ENCODE results near the gene WNT9B. TPM values are rescaled to one million over a fixed set of nuclear protein-coding genes. Genes with fewer than 3 reads are reported as not detected.

The WNT9B gene
- total RNA-seq, 4 donors from 2014 or later: 0.27 to 0.59 TPM; not detected in 2

DNA sequence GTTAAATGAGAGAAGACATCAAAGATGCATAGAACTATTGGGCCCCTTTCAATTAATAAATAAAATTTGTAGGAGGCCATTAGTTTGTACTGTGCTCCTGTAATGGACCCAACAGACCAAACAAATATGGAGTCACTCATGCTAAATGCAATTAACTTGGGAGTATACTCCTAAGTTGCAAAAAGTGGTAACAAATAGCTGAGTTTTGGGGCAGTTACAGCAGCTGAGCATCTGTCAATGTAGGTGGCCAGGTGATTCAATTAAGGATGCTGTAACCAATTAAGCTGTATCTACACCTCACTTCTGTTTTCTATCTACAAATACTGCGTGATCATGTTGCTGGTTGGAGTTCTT is 34.9 kb downstream of the WNT9B start:
- Histone ChIP-seq H3K4me1 (no peaks in the 10 kb centered on the region), H3K9me3 (no peaks in the 10 kb centered on the region), H3K36me3 (no peaks in the 10 kb centered on the region), H3K27ac (no peak overlapping the region), H3K27me3 (no peaks in the 10 kb centered on the region), H3K4me3 (no peak overlapping the region)
- DNase-seq: no peak
- TF ChIP-seq POLR2A (IDR thresholded peaks at IDR 0.05): no peak
- TF ChIP-seq, protein P1, sequence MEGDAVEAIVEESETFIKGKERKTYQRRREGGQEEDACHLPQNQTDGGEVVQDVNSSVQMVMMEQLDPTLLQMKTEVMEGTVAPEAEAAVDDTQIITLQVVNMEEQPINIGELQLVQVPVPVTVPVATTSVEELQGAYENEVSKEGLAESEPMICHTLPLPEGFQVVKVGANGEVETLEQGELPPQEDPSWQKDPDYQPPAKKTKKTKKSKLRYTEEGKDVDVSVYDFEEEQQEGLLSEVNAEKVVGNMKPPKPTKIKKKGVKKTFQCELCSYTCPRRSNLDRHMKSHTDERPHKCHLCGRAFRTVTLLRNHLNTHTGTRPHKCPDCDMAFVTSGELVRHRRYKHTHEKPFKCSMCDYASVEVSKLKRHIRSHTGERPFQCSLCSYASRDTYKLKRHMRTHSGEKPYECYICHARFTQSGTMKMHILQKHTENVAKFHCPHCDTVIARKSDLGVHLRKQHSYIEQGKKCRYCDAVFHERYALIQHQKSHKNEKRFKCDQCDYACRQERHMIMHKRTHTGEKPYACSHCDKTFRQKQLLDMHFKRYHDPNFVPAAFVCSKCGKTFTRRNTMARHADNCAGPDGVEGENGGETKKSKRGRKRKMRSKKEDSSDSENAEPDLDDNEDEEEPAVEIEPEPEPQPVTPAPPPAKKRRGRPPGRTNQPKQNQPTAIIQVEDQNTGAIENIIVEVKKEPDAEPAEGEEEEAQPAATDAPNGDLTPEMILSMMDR (IDR thresholded peaks at IDR 0.05): no peak
- intact Hi-C loops (cut with DNase I; ENCODE audit: low total_unique reads): no loop called here

DNA sequence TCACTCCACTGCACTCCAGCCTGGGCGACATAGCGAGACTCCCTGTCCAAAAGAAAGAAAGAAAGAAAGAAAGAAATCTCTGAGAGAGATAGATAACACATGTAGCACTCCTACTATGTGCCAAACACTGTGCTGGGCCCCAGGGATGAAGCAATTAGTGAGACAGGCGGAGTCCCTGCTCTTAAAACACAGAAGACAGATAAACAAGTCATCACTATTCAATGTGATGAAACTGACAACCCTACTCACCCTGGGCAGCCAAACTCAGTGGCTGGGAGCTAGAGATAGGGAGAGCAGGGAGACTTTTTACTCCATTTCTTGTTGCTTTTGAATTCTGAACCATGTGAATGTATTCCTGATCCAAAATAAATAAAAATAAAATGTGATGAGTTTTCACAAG is 36.3 kb downstream of the WNT9B start:
- DNase-seq: no peak
- H3K4me3 ChIP-seq: no peak overlapping the region
- no peaks in the 10 kb centered on the region for H3K9me3 ChIP-seq
- intact Hi-C loops (cut with DNase I; ENCODE audit: low total_unique reads): no loop called here
- no peaks in the 10 kb centered on the region for H3K4me1 ChIP-seq
- H3K27ac ChIP-seq: no peak overlapping the region
- H3K36me3 ChIP-seq: no peaks in the 10 kb centered on the region
- no peaks in the 10 kb centered on the region for H3K27me3 ChIP-seq
- no peak for TF ChIP-seq POLR2A (IDR thresholded peaks at IDR 0.05)
- TF ChIP-seq, protein P1 (IDR thresholded peaks at IDR 0.05): no peak

DNA sequence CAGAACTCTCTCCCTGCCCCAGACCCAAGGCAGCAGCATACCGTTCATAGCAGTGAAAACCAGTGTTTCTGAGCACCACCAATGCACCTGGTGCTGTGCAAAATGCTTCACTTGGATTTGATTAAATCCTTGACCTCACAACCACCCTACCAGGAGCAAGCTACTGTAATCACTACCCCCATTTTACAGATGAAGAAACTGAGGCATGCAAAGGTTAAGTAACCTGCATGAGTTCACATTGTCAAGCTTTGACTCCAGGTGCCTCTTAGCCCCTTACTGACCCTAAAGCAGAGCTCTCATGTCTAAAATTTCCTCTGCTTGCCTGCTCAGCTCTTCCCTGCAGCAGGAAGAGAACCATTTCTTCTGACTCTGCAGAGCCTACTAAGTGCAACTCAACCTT is 37.3 kb downstream of the WNT9B start:
- H3K27ac ChIP-seq: no peak overlapping the region
- intact Hi-C loops (cut with DNase I; ENCODE audit: low total_unique reads): no loop called here
- DNase-seq: no peak
- H3K4me3 ChIP-seq: no peak overlapping the region
- H3K27me3 ChIP-seq: no peaks in the 10 kb centered on the region
- no peaks in the 10 kb centered on the region for H3K9me3 ChIP-seq
- TF ChIP-seq POLR2A (IDR thresholded peaks at IDR 0.05): no peak
- TF ChIP-seq, protein P1 (IDR thresholded peaks at IDR 0.05): no peak
- H3K4me1 ChIP-seq: no peaks in the 10 kb centered on the region
- no peaks in the 10 kb centered on the region for H3K36me3 ChIP-seq

DNA sequence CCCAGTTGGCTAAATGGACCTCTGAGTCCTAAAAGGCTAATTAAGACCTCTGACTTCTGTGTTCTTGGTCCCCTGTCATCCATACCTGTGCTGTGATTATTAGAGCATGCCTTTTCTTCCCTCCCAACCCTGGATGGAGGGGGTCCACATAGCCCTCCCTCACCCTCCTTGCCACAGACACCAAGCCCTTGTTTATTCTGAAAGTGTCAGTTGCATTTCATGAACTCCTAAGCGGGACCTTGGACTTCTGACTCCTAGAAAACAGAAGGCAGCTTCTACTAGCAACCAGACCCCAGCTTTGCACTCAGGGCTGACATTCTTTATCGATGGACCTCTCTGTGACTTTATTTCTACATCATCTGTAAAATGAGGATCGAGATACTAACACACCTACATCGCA is 38.1 kb downstream of the WNT9B start:
- no peaks in the 10 kb centered on the region for H3K27me3 ChIP-seq
- no peak for TF ChIP-seq POLR2A (IDR thresholded peaks at IDR 0.05)
- TF ChIP-seq, protein P1 (IDR thresholded peaks at IDR 0.05): no peak
- DNase-seq: no peak
- no peaks in the 10 kb centered on the region for H3K4me1 ChIP-seq
- H3K27ac ChIP-seq: no peak overlapping the region
- no peaks in the 10 kb centered on the region for H3K9me3 ChIP-seq
- no peak overlapping the region for H3K4me3 ChIP-seq
- intact Hi-C loops (cut with DNase I; ENCODE audit: low total_unique reads): no loop called here
- H3K36me3 ChIP-seq: no peaks in the 10 kb centered on the region

DNA sequence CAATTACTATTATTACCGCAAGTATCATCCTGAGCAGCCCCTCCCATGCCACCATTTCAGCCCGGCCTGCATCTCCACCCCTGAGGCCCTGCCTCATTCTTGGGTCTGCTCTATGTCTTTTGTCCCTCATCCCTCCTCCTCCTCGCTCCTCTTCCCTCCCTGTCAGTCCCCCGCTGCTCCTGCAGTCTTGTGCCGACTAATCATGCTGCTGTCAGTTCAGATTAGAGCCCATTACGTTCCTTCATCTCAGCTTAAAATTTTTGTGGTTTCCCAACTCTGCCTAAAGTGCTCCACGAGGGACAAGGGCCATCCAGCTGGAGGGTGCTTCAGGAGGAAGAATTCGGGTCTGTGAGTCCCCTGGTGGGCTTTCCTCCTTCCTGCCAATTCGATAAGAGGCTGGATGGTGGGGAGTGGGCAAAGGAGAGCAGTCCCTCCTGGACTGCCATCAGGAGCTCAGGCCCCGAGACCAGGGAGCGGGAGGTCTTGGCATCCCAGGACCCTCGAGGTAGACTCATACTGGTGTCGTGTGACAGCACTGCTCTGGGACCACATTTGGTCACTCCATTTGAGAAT is 38.7 kb downstream of the WNT9B start:
- no peaks in the 10 kb centered on the region for H3K36me3 ChIP-seq
- TF ChIP-seq, protein P1 (IDR thresholded peaks at IDR 0.05): no peak
- no peak for TF ChIP-seq POLR2A (IDR thresholded peaks at IDR 0.05)
- H3K9me3 ChIP-seq: no peaks in the 10 kb centered on the region
- H3K27ac ChIP-seq: no peak overlapping the region
- no peak for DNase-seq
- H3K4me3 ChIP-seq: no peak overlapping the region
- H3K4me1 ChIP-seq: no peaks in the 10 kb centered on the region
- intact Hi-C loops (cut with DNase I; ENCODE audit: low total_unique reads): no loop called here
- H3K27me3 ChIP-seq: no peaks in the 10 kb centered on the region

Data from uterus (tissue), 4 donors.